HG02973 (cell line): ENCODE measurements around the gene METTL6.
"Not testable (repeated sequence)": the region's sequence is repeated elsewhere in the genome, so short reads cannot be mapped to it uniquely, and the experiment has no call there.

ENCODE experiments used
- ATAC-seq: cut with Tn5 transposase; IDR thresholded peaks from one replicate; pipeline ENCODE4 v1.9.1; 2021; ENCODE audit warnings: moderate library complexity; ENCODE audit not compliant: unreplicated experiment

The METTL6 gene

DNA sequence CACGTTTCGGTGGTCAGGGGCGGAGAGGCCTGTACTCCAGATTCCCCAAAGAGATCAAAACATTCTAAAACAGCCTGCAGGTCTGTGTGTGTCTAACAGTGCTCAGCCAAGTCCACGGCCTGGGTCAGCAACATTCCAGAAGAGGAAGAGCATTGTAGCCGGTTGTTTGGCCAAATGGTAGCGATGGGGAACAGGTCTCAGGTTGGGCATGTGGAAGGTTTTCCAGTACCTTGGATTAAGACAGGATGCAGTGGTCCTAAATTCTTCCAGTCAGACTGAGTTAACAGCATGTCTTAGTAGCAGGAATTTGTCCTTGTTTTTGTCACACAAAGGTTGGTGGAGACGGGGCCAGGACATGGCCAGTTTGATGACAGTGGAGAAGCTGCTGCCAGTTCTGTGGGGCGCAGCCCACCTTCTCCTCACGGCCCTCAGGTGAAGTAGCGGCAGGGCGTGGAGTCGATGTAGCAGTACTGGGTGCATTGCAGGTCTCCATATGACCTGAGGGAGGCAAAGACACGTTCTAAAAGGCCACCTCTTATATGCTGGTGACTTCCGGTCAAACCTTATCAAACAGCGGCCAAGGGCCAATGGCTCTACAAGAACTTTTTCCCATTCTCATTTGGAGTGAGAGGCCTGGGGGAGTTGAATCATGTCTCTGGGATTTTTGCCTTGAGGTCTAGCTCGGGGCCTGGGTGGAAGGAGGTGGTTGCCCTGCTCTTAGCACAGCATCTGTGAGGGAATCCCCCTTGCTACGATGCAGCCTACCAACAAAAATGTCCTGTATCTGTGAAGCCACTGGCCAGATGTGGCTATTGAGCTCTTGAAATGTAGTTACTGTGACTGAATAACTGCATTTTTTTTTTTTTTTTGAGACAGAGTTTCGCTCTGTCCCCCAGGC lies 24.1 kb upstream of the METTL6 start:
- ATAC-seq, result no peak

DNA sequence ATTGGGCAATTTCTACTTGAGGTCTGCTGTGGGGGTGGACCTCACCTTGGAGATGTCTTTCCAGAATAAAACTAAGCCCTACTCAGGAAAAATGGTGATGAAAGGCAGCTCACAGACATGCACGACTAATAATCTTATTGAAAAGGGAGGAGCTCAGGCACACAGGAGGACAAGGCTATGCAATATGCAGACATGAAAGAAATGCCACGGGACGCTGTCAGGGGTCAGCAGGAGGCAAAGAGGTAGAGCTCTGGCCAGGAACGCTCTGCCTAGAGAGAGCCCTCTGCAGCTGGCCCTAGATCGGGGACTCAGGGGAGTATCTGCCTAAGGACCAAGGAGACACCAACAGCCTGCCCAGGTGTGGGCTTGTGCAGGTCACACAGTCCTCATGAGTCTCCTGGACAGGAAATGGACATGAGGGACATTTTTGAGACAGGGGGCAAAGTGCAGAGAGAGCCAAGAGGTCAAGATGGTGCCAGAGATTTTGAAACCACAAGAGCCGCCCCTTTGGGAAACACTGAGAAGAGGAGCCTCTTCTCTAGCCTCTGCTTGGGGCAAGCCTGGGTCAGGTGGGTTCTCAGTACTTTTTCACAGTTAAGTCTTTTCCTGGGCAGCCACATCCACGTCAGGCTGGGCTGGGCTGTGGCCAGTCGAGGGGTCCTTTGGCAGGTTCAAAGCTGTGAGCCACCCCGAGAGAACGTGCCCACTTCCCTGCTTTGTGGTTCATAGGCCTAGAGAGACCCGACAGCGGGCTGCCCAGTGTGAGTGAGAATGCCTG lies 23.3 kb upstream of the METTL6 start:
- no peak for ATAC-seq

DNA sequence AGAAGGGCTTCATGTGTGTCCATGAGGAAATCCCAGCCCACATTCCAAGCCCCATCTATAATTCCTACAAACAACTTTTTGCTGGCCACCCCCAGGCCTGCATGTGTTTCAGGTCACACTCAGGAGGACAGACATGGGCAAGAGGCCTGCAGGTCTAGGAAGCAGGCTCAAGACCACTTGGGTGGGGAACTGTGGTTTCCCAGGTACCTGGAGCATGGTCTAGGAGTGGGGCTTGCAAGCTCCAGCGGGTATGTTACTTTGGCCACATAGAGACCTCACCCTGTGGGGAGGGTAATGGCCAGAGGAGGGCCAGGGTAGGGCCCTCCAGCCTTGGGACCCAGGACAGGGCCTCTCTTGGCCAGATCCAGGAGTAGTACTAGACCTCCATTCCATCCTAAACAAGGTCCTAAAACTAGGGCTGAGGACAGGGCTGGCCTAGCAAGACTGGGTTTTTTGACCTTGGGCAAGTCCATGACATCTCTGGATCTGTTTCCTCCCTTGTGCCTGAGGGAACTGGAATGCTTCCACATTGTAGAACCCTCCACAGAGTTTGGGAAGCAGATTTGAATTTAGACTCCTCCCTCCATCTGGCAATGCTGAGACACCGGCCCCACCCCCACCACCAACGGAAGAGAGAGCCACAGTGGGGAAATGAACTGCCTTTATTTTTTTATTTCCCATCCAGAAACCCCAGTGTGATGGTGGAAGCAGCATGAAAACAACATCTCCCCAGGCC lies 22.3 kb upstream of the METTL6 start:
- ATAC-seq, result no peak

DNA sequence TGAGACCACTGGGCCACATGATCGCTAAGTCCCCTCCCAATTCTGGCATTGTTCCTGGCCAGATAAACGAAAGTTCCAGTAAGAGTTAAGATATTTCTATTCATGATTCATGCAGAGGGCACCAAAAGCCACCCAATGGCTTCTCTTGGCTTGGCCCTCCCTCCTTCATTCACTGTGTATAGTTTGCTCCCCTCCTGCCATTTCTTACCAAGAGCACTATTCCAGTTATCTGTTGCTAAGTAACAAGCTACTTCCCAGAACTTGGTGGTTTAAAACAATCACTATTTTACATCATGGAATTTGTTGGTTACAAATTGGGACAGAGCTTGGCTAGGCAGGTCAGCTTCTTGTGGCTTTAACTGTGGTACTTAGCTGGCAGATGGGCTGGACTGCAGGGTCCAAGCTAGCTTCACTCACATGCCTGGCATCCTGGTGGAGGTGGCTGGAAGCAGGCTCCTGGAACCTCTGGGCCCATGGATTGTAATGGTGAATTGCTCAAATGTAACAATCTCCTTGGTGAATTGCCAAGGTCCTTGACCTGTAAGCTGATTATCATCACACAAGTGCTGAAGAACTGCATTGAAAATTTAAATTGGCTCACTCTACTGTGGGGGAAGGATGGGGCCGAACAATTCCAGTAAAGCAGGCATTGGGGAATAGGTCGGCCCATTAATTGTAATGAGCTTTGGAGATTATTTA lies 16.6 kb upstream of the METTL6 start:
- no peak for ATAC-seq

DNA sequence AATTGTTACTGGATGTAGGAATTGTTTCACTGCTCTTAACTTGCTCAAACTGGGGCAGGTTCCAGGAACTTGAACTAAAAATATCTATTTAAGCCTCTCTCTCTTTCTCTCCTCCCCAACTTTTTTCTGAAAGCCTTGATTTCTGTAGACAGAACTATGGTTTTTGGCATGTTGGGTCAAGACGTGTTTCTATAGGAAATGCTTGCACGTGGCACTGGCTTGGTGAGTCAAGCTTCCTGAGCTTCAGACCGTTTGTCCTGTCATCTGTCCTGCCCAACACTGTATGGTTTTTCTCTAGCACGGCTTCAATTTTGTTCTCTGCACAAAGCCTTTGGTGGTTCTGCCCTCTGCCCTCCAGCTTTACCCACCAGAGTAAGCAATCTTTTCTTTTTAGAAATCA lies 13.5 kb upstream of the METTL6 start:
- ATAC-seq, result no peak

DNA sequence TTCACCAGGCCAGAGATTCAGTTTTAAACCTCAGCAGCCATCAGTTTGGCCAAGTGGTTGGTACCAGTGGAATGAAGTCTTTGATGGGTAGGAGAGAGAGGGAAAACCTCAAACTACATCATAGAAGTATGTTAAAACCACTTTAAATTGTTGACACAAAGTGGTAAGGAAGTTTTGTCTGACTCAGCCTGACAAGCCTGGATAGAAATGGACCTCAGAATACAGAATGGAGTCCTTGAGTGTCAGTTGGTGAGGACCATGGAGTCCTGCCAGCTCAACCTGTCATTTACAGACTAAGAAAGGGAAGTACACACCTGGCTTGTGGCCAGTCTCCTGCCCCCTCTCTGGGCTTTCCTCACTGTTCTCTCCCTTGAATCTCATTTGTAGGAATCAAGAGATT lies 12.1 kb upstream of the METTL6 start:
- no peak for ATAC-seq

DNA sequence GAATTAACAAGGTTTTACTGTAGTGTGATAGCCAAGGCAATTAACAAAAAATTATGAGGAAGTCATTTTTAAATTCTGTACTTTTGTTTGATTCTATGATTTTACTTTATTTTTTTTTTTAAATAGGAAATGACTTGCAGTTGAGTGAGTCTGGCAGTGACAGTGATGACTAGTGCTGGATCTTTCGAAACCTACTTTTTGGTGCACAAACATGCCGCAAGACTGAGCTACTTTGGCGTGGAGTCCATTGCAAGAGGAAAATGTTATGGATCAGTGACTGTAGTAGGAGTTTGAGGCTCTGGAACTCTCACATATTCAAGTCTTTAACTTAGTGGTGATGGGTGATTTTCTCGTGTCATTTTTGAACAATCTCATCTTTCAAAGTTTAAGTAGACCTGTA lies 11.6 kb upstream of the METTL6 start:
- no peak for ATAC-seq

DNA sequence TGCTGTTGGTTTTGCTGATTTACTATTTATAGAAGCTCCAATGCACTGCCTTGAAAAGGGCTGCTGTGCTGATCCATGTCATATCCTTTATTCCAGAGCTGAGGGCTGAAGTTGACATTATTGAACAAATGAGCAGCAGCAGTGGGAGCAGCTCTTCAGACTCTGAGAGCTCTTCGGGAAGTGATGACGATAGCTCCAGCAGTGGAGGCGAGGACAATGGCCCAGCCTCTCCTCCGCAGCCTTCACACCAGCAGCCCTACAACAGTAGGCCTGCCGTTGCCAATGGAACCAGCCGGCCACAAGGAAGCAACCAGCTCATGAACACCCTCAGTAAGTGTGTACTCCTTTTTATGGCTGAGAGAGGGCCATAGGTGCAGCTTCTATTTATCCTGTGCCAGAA lies 8.9 kb upstream of the METTL6 start:
- ATAC-seq, result no peak

DNA sequence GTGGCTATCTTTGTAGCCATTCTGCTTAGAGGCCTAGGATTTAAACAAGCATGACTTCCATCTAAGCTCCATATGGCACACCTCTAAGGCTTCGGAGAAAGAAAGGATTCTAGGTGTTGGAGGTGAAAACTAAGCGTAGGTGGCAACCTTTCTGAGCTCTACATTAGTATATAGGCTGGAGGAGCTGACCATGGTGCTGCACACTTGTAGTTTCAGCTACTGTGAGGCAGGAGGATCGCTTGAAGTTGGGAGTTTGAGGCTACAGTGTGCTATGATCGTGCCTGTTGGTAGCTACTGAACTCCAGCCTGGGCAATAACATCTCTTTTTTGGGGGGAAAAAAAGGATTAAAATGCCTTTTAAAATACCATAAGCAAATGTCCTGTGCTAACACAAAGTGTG lies 7.4 kb upstream of the METTL6 start:
- ATAC-seq, result no peak

DNA sequence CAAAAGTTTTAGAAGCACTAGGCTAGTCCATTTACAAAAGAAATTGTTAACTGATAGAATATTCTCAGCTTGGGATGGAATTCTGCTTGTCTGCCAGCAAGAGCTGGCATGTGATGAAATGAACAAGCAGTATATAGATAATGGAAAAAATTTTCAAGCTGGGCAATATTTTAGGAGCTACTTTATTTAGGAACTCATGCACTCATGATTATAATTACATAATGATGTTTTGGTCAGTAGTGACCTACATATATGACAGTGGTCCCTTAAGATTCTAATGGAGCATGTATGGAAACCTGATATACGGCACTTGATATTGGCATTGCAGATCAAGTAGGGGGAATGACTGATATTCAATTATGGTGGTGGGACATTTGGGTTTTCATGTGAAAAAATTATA lies 6.2 kb upstream of the METTL6 start:
- no peak for ATAC-seq

DNA sequence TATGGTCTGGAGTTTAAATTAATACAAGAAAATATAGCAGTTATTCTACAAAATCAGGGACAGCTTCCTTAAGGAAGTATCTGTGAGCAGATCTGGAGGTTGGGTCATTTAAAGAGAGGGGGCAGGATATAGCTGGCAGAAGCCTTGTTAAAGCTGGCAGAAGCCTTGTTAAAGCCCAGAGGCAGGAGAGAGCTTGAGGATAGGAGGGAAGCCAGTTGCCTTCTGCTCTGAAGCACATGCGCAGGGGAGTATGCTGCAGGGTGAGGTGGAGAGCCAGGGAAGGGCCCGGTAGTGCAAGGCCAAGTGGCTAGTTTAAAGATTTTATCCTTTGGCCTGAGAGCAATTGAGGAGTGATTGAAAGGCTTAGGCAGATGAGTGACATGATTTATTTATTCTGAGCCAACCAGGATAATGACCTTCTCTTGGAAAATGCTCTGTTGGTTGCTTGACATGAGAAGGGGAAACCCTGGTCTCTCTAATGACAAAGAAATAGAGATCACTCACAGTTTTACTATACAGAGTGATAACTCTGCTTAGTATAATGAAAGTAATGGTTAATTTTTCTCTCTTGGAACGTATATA lies 4.0 kb upstream of the METTL6 start:
- ATAC-seq, result no peak

DNA sequence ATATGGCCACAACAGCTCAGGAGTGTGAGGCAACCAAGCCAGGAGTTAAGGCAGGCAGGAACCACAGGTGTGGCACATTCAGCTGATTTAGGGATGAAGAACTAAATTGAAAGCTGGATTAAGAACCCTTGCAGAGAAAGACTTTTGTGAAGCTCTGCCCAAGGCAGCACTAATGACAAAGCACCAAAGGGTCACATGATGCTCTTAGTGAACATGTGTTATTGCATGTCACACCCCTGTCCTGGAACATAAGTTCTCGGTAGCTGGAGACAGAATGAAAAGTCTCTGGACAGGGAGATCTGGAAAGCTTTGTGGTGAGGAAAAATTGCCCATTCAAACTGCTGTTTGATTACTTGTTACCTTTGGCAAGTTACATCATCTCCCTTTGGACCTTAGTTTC lies 3.3 kb upstream of the METTL6 start:
- ATAC-seq, result no peak

DNA sequence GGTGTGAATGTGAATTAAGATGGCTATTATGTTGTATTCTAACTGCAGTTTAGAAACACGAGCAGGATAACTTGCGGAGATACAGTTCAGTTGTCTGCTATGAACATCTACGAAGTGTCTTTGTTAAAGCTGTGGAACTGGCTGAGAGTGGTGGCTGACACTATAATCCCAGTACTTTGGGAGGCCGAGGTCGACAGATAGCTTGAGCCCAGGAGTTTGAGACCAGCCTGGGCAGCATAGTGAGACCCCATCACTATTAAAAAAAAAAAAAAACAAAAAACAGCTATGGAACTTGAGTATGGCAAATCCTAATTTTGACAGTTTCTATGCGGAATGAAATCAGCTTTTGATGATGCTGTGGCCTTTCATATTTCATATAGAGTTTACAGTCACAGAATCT lies 1.7 kb upstream of the METTL6 start:
- ATAC-seq, result no peak

DNA sequence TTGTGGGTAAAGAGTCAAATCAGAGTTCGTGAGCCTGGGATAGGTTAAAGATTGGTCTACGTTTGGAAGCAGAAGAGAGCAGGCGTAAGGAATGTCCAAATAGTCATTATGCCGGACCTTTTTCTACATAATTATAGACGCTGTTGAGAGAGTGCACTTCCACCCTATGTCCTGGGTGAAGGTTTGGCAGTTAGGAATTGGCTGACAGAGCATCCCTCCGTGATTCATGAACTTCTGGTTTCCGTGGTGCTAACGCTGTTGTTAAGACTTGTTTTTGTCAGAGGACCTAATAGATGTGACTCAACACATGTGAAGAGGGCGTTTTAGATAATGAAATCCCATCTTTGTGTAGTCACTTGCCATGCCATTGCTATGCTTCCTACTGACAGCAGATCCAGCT lies 1.2 kb upstream of the METTL6 start:
- ATAC-seq, result no peak

DNA sequence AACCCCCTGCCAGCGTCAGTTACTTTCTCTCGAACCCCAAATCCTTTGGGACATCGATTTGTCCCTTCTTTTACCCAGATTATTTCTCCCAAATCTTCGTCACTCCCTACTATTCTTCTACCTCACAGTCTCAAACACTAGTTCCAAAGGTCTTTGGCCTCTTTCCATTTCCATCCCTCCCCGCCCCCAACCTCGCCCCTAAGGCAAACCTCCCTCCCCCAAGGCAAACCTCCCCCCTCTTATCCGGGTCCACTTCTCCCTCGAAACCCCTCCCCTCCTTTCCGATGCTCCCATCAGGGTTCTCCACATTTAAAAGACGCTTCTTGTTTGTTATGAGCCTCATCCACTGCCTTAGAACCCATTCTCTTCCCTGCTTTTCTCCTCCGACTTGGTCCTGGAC lies 637 bp upstream of the METTL6 start:
- no peak for ATAC-seq

DNA sequence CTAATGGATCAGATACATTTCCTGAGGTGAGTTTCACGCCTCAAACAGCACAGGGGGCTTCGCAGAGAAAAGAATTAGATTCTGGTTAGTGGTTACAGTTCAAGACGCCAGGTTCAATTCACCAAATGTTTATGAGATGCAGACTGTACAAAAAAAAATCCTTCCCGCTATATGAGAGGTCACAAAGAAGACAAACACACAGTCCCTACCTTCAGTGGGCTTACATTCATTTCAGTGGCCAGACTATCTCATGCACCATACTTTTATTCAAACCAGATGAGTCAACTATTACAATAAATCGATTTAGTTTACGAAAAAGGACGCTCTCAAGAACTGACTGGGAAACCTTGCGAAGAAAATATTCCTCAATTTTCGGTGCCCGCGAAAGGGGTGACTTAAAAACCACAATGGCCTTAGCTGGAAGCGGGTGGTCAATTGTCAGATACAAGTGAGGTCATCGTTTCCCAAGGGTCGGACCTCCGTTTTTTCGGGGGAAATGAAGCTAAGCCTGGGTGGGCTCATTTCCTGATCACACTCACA lies 695 bp downstream of the METTL6 start:
- no peak for ATAC-seq

DNA sequence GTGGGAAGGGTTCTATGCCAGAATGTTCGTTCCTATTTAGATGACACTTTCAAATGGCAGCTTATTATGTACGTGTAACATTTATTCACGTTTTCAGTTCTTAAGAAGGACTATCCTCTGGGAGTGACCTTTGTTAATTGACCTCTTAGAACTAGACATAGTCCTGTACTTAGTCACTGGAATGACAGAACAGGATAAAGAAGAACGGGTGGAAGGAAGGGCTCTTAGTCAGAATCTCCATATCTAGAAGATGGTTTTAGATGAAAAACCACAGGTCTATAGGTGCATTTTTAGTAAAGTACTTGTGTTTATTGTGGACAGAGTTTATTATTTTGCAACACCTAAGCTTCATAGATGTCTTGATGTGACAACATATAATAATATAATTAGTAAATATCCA lies 6.5 kb downstream of the METTL6 start:
- ATAC-seq, result no peak

DNA sequence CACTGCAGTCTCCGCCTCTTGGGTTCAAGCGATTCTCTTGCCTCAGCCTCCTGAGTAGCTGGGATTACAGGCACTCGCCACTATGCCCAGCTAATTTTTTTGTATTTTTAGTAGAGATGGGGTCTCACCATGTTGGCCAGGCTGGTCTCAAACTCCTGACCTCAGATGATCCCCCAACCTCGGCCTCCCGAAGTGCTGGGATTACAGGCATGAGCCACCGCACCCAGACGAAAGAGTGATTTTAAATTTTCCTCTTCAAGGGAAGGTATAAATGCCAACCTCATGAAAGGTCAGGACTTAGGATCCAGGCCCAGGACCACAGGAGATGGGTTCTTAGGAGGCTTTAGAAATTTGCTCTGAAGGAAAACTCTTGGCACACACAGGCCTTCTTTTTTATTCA lies 16.4 kb downstream of the METTL6 start:
- not testable (repeated sequence) for ATAC-seq

DNA sequence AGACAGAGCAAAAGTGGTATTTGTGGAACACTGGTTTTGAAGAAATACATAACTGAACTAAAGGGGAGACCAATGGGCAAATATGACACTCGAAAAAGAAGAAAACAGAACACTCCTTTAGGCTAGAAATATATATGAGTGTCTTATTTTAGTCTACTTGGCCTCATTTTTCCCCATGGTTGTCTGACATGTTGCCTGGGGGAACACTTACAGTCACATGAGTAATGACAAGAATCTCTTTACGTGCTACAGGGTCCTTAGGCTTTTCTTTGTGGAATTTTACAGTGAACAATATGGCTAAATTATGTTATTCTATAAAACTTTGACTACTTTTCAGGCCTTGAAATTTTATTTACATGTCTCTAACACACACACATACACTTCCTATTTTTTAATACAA lies 17.6 kb downstream of the METTL6 start:
- no peak for ATAC-seq

DNA sequence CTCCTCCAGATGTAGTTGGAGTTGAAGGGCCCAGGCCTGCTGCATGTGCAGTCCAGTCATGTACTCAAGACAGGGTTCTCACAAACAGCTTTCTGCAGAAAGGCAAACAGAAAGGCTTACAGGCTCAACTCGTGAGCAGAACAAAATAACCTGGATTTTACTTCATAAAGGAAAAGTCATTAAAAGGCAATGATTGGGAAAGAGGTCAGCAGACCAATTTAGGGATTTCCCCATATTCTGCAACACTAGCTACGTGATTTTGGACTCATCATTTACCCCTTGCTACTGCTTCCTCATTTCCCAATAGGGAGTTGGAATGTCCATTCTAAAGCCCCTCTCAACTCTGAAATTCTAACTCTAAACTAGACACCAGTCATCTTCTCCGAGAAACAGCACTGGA lies 18.1 kb downstream of the METTL6 start:
- no peak for ATAC-seq
